GM19043 (cell line): Measurements from ENCODE around the gene CLBA1.
A peak's percentile ranks its signal among the peaks of the same experiment; 100 is the strongest.

Experiments
- ATAC-seq: cut with Tn5 transposase; IDR thresholded peaks from one replicate; pipeline ENCODE4 v1.9.1; 2021; ENCODE audit warnings: low read depth; ENCODE audit not compliant: unreplicated experiment

The CLBA1 gene

GRCh38 chr14:104996483-104996882 is 10.9 kb downstream of the CLBA1 start:
- no peak for ATAC-seq

- no peak for ATAC-seq
Observed at GRCh38 chr14:104998801-104999200, 13.2 kb downstream of the CLBA1 start.

GRCh38 chr14:104999361-104999760 is 13.8 kb downstream of the CLBA1 start:
- ATAC-seq: no peak

- no peak for ATAC-seq
Observed at GRCh38 chr14:105005329-105005928, 19.8 kb downstream of the CLBA1 start.

GRCh38 chr14:105005929-105006830 is 20.6 kb downstream of the CLBA1 start:
- ATAC-seq: no peak

GRCh38 chr14:105006831-105007592 is 21.4 kb downstream of the CLBA1 start:
- ATAC-seq: no peak

- ATAC-seq: no peak
Observed at GRCh38 chr14:105007593-105008264, 22.1 kb downstream of the CLBA1 start.

- no peak for ATAC-seq
Observed at GRCh38 chr14:105010106-105010505, 24.5 kb downstream of the CLBA1 start.

- no peak for ATAC-seq
Observed at GRCh38 chr14:105010891-105011291, 25.3 kb downstream of the CLBA1 start.

- ATAC-seq: no peak
Observed at GRCh38 chr14:105011312-105011990, 25.9 kb downstream of the CLBA1 start.

- ATAC-seq: no peak
Observed at GRCh38 chr14:105012171-105012985, 26.8 kb downstream of the CLBA1 start.

GRCh38 chr14:105013150-105013785 is 27.7 kb downstream of the CLBA1 start:
- no peak for ATAC-seq

GRCh38 chr14:105014032-105014431 is 28.4 kb downstream of the CLBA1 start:
- no peak for ATAC-seq

- ATAC-seq: no peak
Observed at GRCh38 chr14:105014631-105015030, 29.0 kb downstream of the CLBA1 start.

- ATAC-seq: no peak
Observed at GRCh38 chr14:105015242-105015641, 29.7 kb downstream of the CLBA1 start.

- ATAC-seq: no peak
Observed at GRCh38 chr14:105015905-105016304, 30.3 kb downstream of the CLBA1 start.

GRCh38 chr14:105018414-105018813 is 32.8 kb downstream of the CLBA1 start:
- ATAC-seq: no peak

GRCh38 chr14:105019861-105020814 is 34.5 kb downstream of the CLBA1 start:
- peak; percentile 10 for ATAC-seq
